Mesendoderm (in vitro differentiated cells): ENCODE data around the gene ZZZ3.

ENCODE experiments used
- DNase-seq: peaks from one replicate; pipeline ENCODE4 v3.0.0; 2013
- H2AK5ac ChIP-seq: 2 replicates; pipeline ENCODE4 v1.6.1; 2013; ENCODE audit warnings: low read length, inconsistent platforms
- H2BK120ac ChIP-seq: 2 replicates; pipeline ENCODE4 v1.6.1; 2013; ENCODE audit warnings: low read depth, mild to moderate bottlenecking, low read length, moderate library complexity, mixed read lengths
- H2BK15ac ChIP-seq: replicated peaks from 2 replicates; pipeline ENCODE4 v1.6.1; 2013; ENCODE audit warnings: low read depth, mild to moderate bottlenecking, moderate library complexity
- H2BK5ac ChIP-seq: 2 replicates; pipeline ENCODE4 v1.6.1; 2013; ENCODE audit warnings: low read length, inconsistent platforms
- H3K18ac ChIP-seq: 2 replicates; pipeline ENCODE4 v1.6.1; 2013; ENCODE audit warnings: mild to moderate bottlenecking, low read length, mixed read lengths
- H3K23ac ChIP-seq: one replicate; pipeline ENCODE4 v1.6.1; 2013; ENCODE audit warnings: low read length
- H3K27ac ChIP-seq: 2 replicates; pipeline ENCODE4 v1.5.1; 2013; ENCODE audit warnings: low read depth, mild to moderate bottlenecking, inconsistent platforms, low read length, moderate library complexity
- H3K27me3 ChIP-seq: 2 replicates; pipeline ENCODE4 v1.6.1; 2013; ENCODE audit warnings: low read length, control low read depth, mild to moderate bottlenecking, inconsistent platforms; ENCODE audit not compliant: insufficient read depth, poor library complexity
- H3K36me3 ChIP-seq: 2 replicates; pipeline ENCODE4 v1.6.1; 2013; ENCODE audit warnings: low read length, inconsistent platforms; ENCODE audit not compliant: control insufficient read depth, insufficient read depth
- H3K4ac ChIP-seq: one replicate; pipeline ENCODE4 v1.6.1; 2013; ENCODE audit warnings: low read depth, mild to moderate bottlenecking, low read length, moderate library complexity
- H3K4me1 ChIP-seq: 2 replicates; pipeline ENCODE4 v1.6.1; 2013; ENCODE audit warnings: low read depth, low read length, inconsistent platforms; ENCODE audit not compliant: control insufficient read depth
- H3K4me2 ChIP-seq: 2 replicates; pipeline ENCODE4 v1.6.1; 2013; ENCODE audit warnings: low read length
- H3K4me3 ChIP-seq: 2 replicates; pipeline ENCODE4 v1.5.1; 2013; ENCODE audit warnings: mild to moderate bottlenecking, low read length
- H3K56ac ChIP-seq: one replicate; pipeline ENCODE4 v1.6.1; 2013; ENCODE audit warnings: low read length
- H3K79me1 ChIP-seq: 2 replicates; pipeline ENCODE4 v1.6.1; 2013; ENCODE audit warnings: low read length, inconsistent platforms
- H3K79me2 ChIP-seq: 2 replicates; pipeline ENCODE4 v1.6.1; 2013; ENCODE audit warnings: mild to moderate bottlenecking, low read length; ENCODE audit not compliant: control insufficient read depth, insufficient read depth
- H3K9ac ChIP-seq: 2 replicates; pipeline ENCODE4 v1.6.1; 2013; ENCODE audit warnings: low read length, inconsistent platforms
- H4K5ac ChIP-seq: one replicate; pipeline ENCODE4 v1.6.1; 2013; ENCODE audit warnings: low read length
- H4K8ac ChIP-seq: one replicate; pipeline ENCODE4 v1.6.1; 2013; ENCODE audit warnings: low read depth, mild to moderate bottlenecking, control low read depth, low read length, moderate library complexity
- WGBS: extraction: QIAGEN DNeasy Blood & Tissue Kit; methylation state at CpG from one replicate; pipeline ENCODE4 v1.1.7; 2013; ENCODE audit warnings: low lambda C conversion rate, missing lambda C conversion rate; ENCODE audit not compliant: insufficient coverage; ENCODE audit errors: extremely low coverage; 5-methylcytosine and 5-hydroxymethylcytosine counted together

The ZZZ3 gene

GRCh38 chr1:77673716-77674355, 8.6 kb downstream of the ZZZ3 start:
- H3K4me1 ChIP-seq: no peaks in the 10 kb centered on the region
- no peak overlapping the region for H3K18ac ChIP-seq
- no peak overlapping the region for H3K4ac ChIP-seq
- H3K27me3 ChIP-seq: no peaks in the 10 kb centered on the region
- H2BK5ac ChIP-seq: no peak overlapping the region
- H3K36me3 ChIP-seq: no peaks in the 10 kb centered on the region
- H3K79me1 ChIP-seq: peaks cover 10% of the 10 kb centered on the region
- no peak overlapping the region for H3K4me3 ChIP-seq
- H2BK15ac ChIP-seq: no peak overlapping the region
- no peak overlapping the region for H3K56ac ChIP-seq
- H2BK120ac ChIP-seq: no peak overlapping the region
- no CpG with 5 or more reads among the region's 1 CpG for WGBS
- H3K4me2 ChIP-seq: no peak overlapping the region
- H3K23ac ChIP-seq: no peak overlapping the region
- no peak overlapping the region for H3K9ac ChIP-seq
- DNase-seq: no peak
- no peak overlapping the region for H4K8ac ChIP-seq
- H4K5ac ChIP-seq: no peak overlapping the region
- H2AK5ac ChIP-seq: no peak overlapping the region
- H3K79me2 ChIP-seq: peaks cover 55% of the 10 kb centered on the region
- no peak overlapping the region for H3K27ac ChIP-seq

- no peak overlapping the region for H3K18ac ChIP-seq
- H4K5ac ChIP-seq: no peak overlapping the region
- H3K27ac ChIP-seq: no peak overlapping the region
- H2BK120ac ChIP-seq: no peak overlapping the region
- H3K4me3 ChIP-seq: no peak overlapping the region
- no CpG with 5 or more reads among the region's 6 CpGs for WGBS
- H3K79me2 ChIP-seq: peaks cover 55% of the 10 kb centered on the region
- H3K23ac ChIP-seq: no peak overlapping the region
- no peak overlapping the region for H3K4ac ChIP-seq
- H3K9ac ChIP-seq: no peak overlapping the region
- H4K8ac ChIP-seq: no peak overlapping the region
- no peaks in the 10 kb centered on the region for H3K36me3 ChIP-seq
- no peaks in the 10 kb centered on the region for H3K27me3 ChIP-seq
- no peak overlapping the region for H2BK5ac ChIP-seq
- no peak overlapping the region for H3K4me2 ChIP-seq
- H3K4me1 ChIP-seq: no peaks in the 10 kb centered on the region
- peaks cover 10% of the 10 kb centered on the region for H3K79me1 ChIP-seq
- no peak overlapping the region for H3K56ac ChIP-seq
- H2BK15ac ChIP-seq: no peak overlapping the region
- H2AK5ac ChIP-seq: no peak overlapping the region
- DNase-seq: no peak
Measured at GRCh38 chr1:77673030-77673429, 9.4 kb downstream of the ZZZ3 start.

- Histone ChIP-seq H2BK120ac (no peak overlapping the region), H3K18ac (no peak overlapping the region), H3K27ac (no peak overlapping the region), H3K23ac (no peak overlapping the region), H3K4me3 (no peak overlapping the region), H3K9ac (no peak overlapping the region), H4K5ac (no peak overlapping the region), H3K4me1 (no peaks in the 10 kb centered on the region), H3K27me3 (no peaks in the 10 kb centered on the region), H2BK5ac (no peak overlapping the region), H2AK5ac (no peak overlapping the region), H2BK15ac (no peak overlapping the region), H3K79me1 (peaks cover 10% of the 10 kb centered on the region), H4K8ac (no peak overlapping the region), H3K79me2 (peaks cover 53% of the 10 kb centered on the region), H3K56ac (no peak overlapping the region), H3K4ac (no peak overlapping the region), H3K36me3 (no peaks in the 10 kb centered on the region), H3K4me2 (no peak overlapping the region)
- no CpG with 5 or more reads among the region's 2 CpGs for WGBS
- DNase-seq: no peak
Measured at GRCh38 chr1:77672374-77672773, 10.1 kb downstream of the ZZZ3 start.

GRCh38 chr1:77671836-77672235, 10.6 kb downstream of the ZZZ3 start:
- Histone ChIP-seq H3K36me3 (no peaks in the 10 kb centered on the region), H4K8ac (no peak overlapping the region), H2BK15ac (no peak overlapping the region), H3K18ac (no peak overlapping the region), H2BK5ac (no peak overlapping the region), H3K4me1 (no peaks in the 10 kb centered on the region), H3K56ac (no peak overlapping the region), H3K9ac (no peak overlapping the region), H2BK120ac (no peak overlapping the region), H3K27ac (no peak overlapping the region), H4K5ac (no peak overlapping the region), H3K79me2 (peaks cover 50% of the 10 kb centered on the region), H3K4me2 (no peak overlapping the region), H3K4ac (no peak overlapping the region), H2AK5ac (no peak overlapping the region), H3K23ac (no peak overlapping the region), H3K4me3 (no peak overlapping the region), H3K79me1 (peaks cover 10% of the 10 kb centered on the region), H3K27me3 (no peaks in the 10 kb centered on the region)
- WGBS: no CpG with 5 or more reads among the region's 5 CpGs
- no peak for DNase-seq

- Histone ChIP-seq H3K4ac (no peak overlapping the region), H3K4me3 (no peak overlapping the region), H4K8ac (no peak overlapping the region), H3K27ac (no peak overlapping the region), H2BK5ac (no peak overlapping the region), H3K23ac (no peak overlapping the region), H2BK15ac (no peak overlapping the region), H3K4me2 (no peak overlapping the region), H3K4me1 (no peaks in the 10 kb centered on the region), H4K5ac (no peak overlapping the region), H3K79me2 (peaks cover 51% of the 10 kb centered on the region), H3K56ac (no peak overlapping the region), H3K27me3 (no peaks in the 10 kb centered on the region), H3K18ac (no peak overlapping the region), H2BK120ac (no peak overlapping the region), H3K36me3 (no peaks in the 10 kb centered on the region), H2AK5ac (no peak overlapping the region), H3K79me1 (peaks cover 7% of the 10 kb centered on the region), H3K9ac (no peak overlapping the region)
- WGBS: no CpG with 5 or more reads among the region's 7 CpGs
- DNase-seq: no peak
Measured at GRCh38 chr1:77670330-77670729, 12.1 kb downstream of the ZZZ3 start.

GRCh38 chr1:77668924-77669449, 13.5 kb downstream of the ZZZ3 start:
- no peak overlapping the region for H3K4me3 ChIP-seq
- no peak overlapping the region for H2BK15ac ChIP-seq
- no peak overlapping the region for H3K18ac ChIP-seq
- H3K56ac ChIP-seq: no peak overlapping the region
- no peaks in the 10 kb centered on the region for H3K4me1 ChIP-seq
- peaks cover 8% of the 10 kb centered on the region for H3K79me1 ChIP-seq
- H4K5ac ChIP-seq: no peak overlapping the region
- H2BK120ac ChIP-seq: no peak overlapping the region
- no CpG with 5 or more reads among the region's 1 CpG for WGBS
- H3K36me3 ChIP-seq: no peaks in the 10 kb centered on the region
- no peak overlapping the region for H3K4ac ChIP-seq
- no peak overlapping the region for H3K9ac ChIP-seq
- no peak overlapping the region for H4K8ac ChIP-seq
- H2AK5ac ChIP-seq: no peak overlapping the region
- no peak overlapping the region for H3K4me2 ChIP-seq
- no peak overlapping the region for H2BK5ac ChIP-seq
- H3K79me2 ChIP-seq: peaks cover 47% of the 10 kb centered on the region
- no peak for DNase-seq
- no peaks in the 10 kb centered on the region for H3K27me3 ChIP-seq
- H3K27ac ChIP-seq: no peak overlapping the region
- H3K23ac ChIP-seq: no peak overlapping the region
